WTC11 (cell line): Measurements from ENCODE around the gene PRTN3. TPM values are rescaled to one million over a fixed set of nuclear protein-coding genes. Genes with fewer than 3 reads are reported as not detected.

Experiments used
- ATAC-seq: fragments of 200-7000 bp; cut with Tn5 transposase; 2 replicates; pipeline ENCODE4 v1.10.0; 2021; ENCODE audit warnings: mild to moderate bottlenecking, moderate library complexity
- CTCF ChIA-PET: fragments of 300-600 bp; sonication (Branson Sonifier 250); formaldehyde crosslinking; loops from one replicate; lab custom pipeline; 2021; ENCODE audit warnings: antibody characterized with exemption; lab: Charles Lee
- POLR2A ChIA-PET: fragments of 350-600 bp; sonication (Branson Sonifier 250); formaldehyde crosslinking; loops from one replicate; lab custom pipeline; 2021; ENCODE audit warnings: antibody characterized with exemption; lab: Charles Lee
- DNase-seq: peaks from one replicate; pipeline ENCODE4 v3.0.0; 2021; ENCODE audit warnings: low spot score
- H3K27ac Mint-ChIP-seq: 2 replicates; pipeline ENCODE4 v1.8.0; 2021; ENCODE audit warnings: mixed read lengths
- H3K27me3 Mint-ChIP-seq: 2 replicates; pipeline ENCODE4 v1.8.0; 2021; ENCODE audit warnings: low read depth, mild to moderate bottlenecking, moderate library complexity, mixed read lengths
- H3K36me3 Mint-ChIP-seq: 2 replicates; pipeline ENCODE4 v1.8.0; 2021; ENCODE audit warnings: mixed read lengths
- H3K4me1 Mint-ChIP-seq: 2 replicates; pipeline ENCODE4 v1.8.0; 2022; ENCODE audit warnings: mixed read lengths
- H3K4me3 Mint-ChIP-seq: 2 replicates; pipeline ENCODE4 v1.8.0; 2021; ENCODE audit warnings: mild to moderate bottlenecking, moderate library complexity, mixed read lengths
- H3K9me3 Mint-ChIP-seq: 2 replicates; pipeline ENCODE4 v1.8.0; 2021; ENCODE audit warnings: mixed read lengths
- EMX1 ChIP-seq: fragments of 250-450 bp; sonication (Bioruptor Pico); IDR thresholded peaks from 2 replicates; pipeline ENCODE4 v1.8.0; 2021; ENCODE audit warnings: mild to moderate bottlenecking
- FOXK1 ChIP-seq: sonication (generic); formaldehyde crosslinking; IDR thresholded peaks from 2 replicates; pipeline ENCODE4 v1.8.0; 2022; ENCODE audit warnings: mild to moderate bottlenecking, moderate library complexity, missing genetic modification reagents
- FOXP1 ChIP-seq: sonication (generic); formaldehyde crosslinking; IDR thresholded peaks from 2 replicates; pipeline ENCODE4 v1.8.0; 2022; ENCODE audit warnings: missing genetic modification reagents, mild to moderate bottlenecking, moderate library complexity, borderline replicate concordance
- GABPB1 ChIP-seq: sonication (generic); formaldehyde crosslinking; IDR thresholded peaks from 2 replicates; pipeline ENCODE4 v1.8.1; 2023; ENCODE audit warnings: mild to moderate bottlenecking, missing genetic modification reagents
- GRHL2 ChIP-seq: fragments of 250-450 bp; sonication (Bioruptor Pico); IDR thresholded peaks from 2 replicates; pipeline ENCODE4 v1.8.0; 2022; ENCODE audit warnings: mild to moderate bottlenecking, moderate library complexity; ENCODE audit not compliant: insufficient replicate concordance, severe bottlenecking
- HMGA2 ChIP-seq: fragments of 250-450 bp; sonication (Bioruptor Pico); IDR thresholded peaks from 2 replicates; pipeline ENCODE4 v1.4.0; 2021; ENCODE audit warnings: mild to moderate bottlenecking, moderate library complexity
- IRF2 ChIP-seq: sonication (generic); formaldehyde crosslinking; IDR thresholded peaks from 2 replicates; pipeline ENCODE4 v1.8.0; 2022; ENCODE audit warnings: low read depth, missing genetic modification reagents, borderline replicate concordance
- KAT7 ChIP-seq: sonication (generic); formaldehyde crosslinking; IDR thresholded peaks from 2 replicates; pipeline ENCODE4 v1.8.1; 2023; ENCODE audit warnings: missing genetic modification reagents, mild to moderate bottlenecking, borderline replicate concordance
- NFATC4 ChIP-seq: fragments of 250-450 bp; sonication (Bioruptor Pico); IDR thresholded peaks from 2 replicates; pipeline ENCODE4 v1.9.0; 2021; ENCODE audit warnings: mild to moderate bottlenecking
- NR3C1 ChIP-seq: sonication (generic); formaldehyde crosslinking; conservative IDR thresholded peaks from 2 replicates; pipeline ENCODE4 v1.8.1; 2023; ENCODE audit warnings: low read depth, mild to moderate bottlenecking, missing genetic modification reagents
- OVOL2 ChIP-seq: fragments of 250-450 bp; sonication (Bioruptor Pico); IDR thresholded peaks from 2 replicates; pipeline ENCODE4 v1.9.0; 2021; ENCODE audit warnings: mild to moderate bottlenecking, borderline replicate concordance
- PRRX2 ChIP-seq: fragments of 250-450 bp; sonication (Bioruptor Pico); IDR thresholded peaks from 2 replicates; pipeline ENCODE4 v1.8.0; 2021; ENCODE audit warnings: mild to moderate bottlenecking
- RELA ChIP-seq: sonication (generic); formaldehyde crosslinking; IDR thresholded peaks from 2 replicates; pipeline ENCODE4 v1.8.1; 2022; ENCODE audit warnings: missing genetic modification reagents, mild to moderate bottlenecking, borderline replicate concordance
- ZBTB21 ChIP-seq: sonication (generic); formaldehyde crosslinking; IDR thresholded peaks from 2 replicates; pipeline ENCODE4 v1.8.1; 2023; ENCODE audit warnings: mild to moderate bottlenecking, missing genetic modification reagents, borderline replicate concordance
- ZNF121 ChIP-seq: sonication (generic); formaldehyde crosslinking; IDR thresholded peaks from 2 replicates; pipeline ENCODE4 v1.8.0; 2023; ENCODE audit warnings: missing genetic modification reagents
- ZNF232 ChIP-seq: sonication (generic); formaldehyde crosslinking; IDR thresholded peaks from 2 replicates; pipeline ENCODE4 v1.8.0; 2022; ENCODE audit warnings: mild to moderate bottlenecking, missing genetic modification reagents
- total RNA-seq: library from RNA; stranded (reverse); gene quantifications from 3 replicates; pipeline ENCODE4 v1.2.3, GENCODE V29; 2021
- TF ChIP-seq, protein P1 (sequence below): fragments of 250-450 bp; sonication (Bioruptor Pico); IDR thresholded peaks from 2 replicates; pipeline ENCODE4 v2.1.2; 2022; ENCODE audit warnings: mild to moderate bottlenecking, moderate library complexity
- TF ChIP-seq, protein P2 (sequence below): fragments of 200-600 bp; IDR thresholded peaks from 2 replicates; pipeline ENCODE4 v1.8.0; 2022; ENCODE audit warnings: antibody characterized with exemption
- TF ChIP-seq, protein P3 (sequence below): sonication (generic); formaldehyde crosslinking; IDR thresholded peaks from 2 replicates; pipeline ENCODE4 v1.8.1; 2022; ENCODE audit warnings: low read depth, mild to moderate bottlenecking, moderate library complexity, missing genetic modification reagents, borderline replicate concordance

The PRTN3 gene
- total RNA-seq, 1 experiment from 2014 or later, result 0.61 TPM

DNA sequence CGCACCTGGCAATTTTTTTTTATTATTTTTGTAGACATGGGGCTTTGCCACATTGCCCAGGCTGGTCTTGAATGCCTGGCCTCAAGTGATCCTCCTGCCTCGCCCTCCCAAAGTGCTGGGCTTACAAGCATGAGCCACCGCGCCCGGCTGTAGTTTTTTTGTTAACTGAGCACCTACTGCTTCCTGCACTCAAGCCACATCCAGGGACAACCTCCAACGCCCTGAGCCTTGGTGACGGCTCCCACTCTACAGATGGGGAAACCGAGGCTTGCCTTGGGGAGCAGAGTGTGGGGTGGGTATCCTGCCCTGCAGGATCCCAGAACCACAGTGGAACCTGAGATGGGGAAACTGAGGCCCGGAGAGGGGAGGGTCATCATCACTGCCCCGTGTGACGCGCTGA, 14.3 kb downstream of the PRTN3 start (continued):
- TF ChIP-seq RELA, result no peak

DNA sequence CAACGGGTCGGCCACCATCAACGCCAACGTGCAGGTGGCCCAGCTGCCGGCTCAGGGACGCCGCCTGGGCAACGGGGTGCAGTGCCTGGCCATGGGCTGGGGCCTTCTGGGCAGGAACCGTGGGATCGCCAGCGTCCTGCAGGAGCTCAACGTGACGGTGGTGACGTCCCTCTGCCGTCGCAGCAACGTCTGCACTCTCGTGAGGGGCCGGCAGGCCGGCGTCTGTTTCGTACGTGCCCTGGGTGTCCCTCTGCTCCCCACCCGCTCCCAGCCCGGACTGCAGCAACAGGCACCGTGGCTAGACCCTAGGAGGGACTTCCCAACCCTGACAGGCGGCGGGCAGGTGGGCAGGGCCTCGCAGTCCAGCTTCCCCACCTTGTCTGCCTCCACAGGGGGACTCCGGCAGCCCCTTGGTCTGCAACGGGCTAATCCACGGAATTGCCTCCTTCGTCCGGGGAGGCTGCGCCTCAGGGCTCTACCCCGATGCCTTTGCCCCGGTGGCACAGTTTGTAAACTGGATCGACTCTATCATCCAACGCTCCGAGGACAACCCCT, 14.8 kb downstream of the PRTN3 start:
- CTCF ChIA-PET, result interaction anchor here (0.6 to 3.0 kb wide), 9 partner anchors 17 to 152 kb away, joined by 3 to 13 read pairs (median 4); partner anchors contain the start of gene WDR18
- Mint-ChIP-seq H3K4me1 (no peaks in the 10 kb centered on the region), H3K4me3 (no peak overlapping the region), H3K27me3 (peaks cover 27% of the 10 kb centered on the region), H3K27ac (no peak overlapping the region), H3K36me3 (no peaks in the 10 kb centered on the region), H3K9me3 (no peaks in the 10 kb centered on the region)
- ATAC-seq (no peak), DNase-seq (peak; percentile 16)
- POLR2A ChIA-PET, result no interaction called here
- TF ChIP-seq GABPB1 (CRISPR knock-in tag) (no peak), OVOL2 (no peak), PRRX2 (CRISPR knock-in tag) (no peak), FOXK1 (no peak), GRHL2 (CRISPR knock-in tag) (no peak), IRF2 (no peak)
- TF ChIP-seq, protein P1, sequence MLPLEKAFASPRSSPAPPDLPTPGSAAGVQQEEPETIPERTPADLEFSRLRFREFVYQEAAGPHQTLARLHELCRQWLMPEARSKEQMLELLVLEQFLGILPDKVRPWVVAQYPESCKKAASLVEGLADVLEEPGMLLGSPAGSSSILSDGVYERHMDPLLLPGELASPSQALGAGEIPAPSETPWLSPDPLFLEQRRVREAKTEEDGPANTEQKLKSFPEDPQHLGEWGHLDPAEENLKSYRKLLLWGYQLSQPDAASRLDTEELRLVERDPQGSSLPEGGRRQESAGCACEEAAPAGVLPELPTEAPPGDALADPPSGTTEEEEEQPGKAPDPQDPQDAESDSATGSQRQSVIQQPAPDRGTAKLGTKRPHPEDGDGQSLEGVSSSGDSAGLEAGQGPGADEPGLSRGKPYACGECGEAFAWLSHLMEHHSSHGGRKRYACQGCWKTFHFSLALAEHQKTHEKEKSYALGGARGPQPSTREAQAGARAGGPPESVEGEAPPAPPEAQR, result no peak
- TF ChIP-seq, protein P2, sequence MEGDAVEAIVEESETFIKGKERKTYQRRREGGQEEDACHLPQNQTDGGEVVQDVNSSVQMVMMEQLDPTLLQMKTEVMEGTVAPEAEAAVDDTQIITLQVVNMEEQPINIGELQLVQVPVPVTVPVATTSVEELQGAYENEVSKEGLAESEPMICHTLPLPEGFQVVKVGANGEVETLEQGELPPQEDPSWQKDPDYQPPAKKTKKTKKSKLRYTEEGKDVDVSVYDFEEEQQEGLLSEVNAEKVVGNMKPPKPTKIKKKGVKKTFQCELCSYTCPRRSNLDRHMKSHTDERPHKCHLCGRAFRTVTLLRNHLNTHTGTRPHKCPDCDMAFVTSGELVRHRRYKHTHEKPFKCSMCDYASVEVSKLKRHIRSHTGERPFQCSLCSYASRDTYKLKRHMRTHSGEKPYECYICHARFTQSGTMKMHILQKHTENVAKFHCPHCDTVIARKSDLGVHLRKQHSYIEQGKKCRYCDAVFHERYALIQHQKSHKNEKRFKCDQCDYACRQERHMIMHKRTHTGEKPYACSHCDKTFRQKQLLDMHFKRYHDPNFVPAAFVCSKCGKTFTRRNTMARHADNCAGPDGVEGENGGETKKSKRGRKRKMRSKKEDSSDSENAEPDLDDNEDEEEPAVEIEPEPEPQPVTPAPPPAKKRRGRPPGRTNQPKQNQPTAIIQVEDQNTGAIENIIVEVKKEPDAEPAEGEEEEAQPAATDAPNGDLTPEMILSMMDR, result no peak

DNA sequence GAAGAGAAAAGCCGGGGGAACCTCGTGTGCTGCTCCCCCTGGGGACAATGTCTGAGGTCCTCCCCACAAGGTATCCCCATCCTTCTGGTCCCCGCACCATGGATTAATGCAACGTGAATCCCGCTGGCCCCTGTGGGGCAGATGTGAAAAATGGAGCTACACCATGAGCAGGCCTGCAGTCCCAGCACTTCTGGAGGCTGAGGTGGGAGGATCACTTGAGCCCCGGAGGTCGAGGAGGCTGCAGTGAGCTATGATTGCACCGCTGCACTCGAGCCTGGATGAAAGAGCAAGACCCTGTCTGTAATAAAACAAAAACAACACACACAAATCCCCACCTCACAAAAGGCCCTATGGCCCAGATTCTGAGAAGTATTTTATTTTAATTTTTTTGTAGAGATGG, 17.5 kb downstream of the PRTN3 start:
- Mint-ChIP-seq H3K27me3 (peaks cover 31% of the 10 kb centered on the region), H3K27ac (no peak overlapping the region), H3K36me3 (no peaks in the 10 kb centered on the region), H3K4me3 (no peak overlapping the region), H3K9me3 (no peaks in the 10 kb centered on the region), H3K4me1 (no peaks in the 10 kb centered on the region; the same call in 1 of the 2 replicates)
- DNase-seq (no peak), ATAC-seq (no peak)
- CTCF ChIA-PET, result interaction anchor here (0.6 to 1.1 kb wide), 3 partner anchors 75 to 386 kb away, joined by 3 to 5 read pairs (median 3); no protein-coding TSS in a partner anchor
- POLR2A ChIA-PET, result no interaction called here
- TF ChIP-seq NFATC4 (CRISPR knock-in tag) (no peak), KAT7 (CRISPR knock-in tag) (no peak), EMX1 (CRISPR knock-in tag) (no peak), ZNF232 (CRISPR knock-in tag) (no peak), GRHL2 (CRISPR knock-in tag) (no peak), HMGA2 (CRISPR knock-in tag) (no peak), ZBTB21 (no peak), NR3C1 (CRISPR knock-in tag) (no peak), FOXP1 (CRISPR knock-in tag) (no peak), ZNF121 (CRISPR knock-in tag) (no peak)
- TF ChIP-seq, protein P3, sequence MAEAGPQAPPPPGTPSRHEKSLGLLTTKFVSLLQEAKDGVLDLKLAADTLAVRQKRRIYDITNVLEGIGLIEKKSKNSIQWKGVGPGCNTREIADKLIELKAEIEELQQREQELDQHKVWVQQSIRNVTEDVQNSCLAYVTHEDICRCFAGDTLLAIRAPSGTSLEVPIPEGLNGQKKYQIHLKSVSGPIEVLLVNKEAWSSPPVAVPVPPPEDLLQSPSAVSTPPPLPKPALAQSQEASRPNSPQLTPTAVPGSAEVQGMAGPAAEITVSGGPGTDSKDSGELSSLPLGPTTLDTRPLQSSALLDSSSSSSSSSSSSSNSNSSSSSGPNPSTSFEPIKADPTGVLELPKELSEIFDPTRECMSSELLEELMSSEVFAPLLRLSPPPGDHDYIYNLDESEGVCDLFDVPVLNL (CRISPR knock-in tag), result no peak
